Measurements from ENCODE around the gene FAXDC2.

DNA sequence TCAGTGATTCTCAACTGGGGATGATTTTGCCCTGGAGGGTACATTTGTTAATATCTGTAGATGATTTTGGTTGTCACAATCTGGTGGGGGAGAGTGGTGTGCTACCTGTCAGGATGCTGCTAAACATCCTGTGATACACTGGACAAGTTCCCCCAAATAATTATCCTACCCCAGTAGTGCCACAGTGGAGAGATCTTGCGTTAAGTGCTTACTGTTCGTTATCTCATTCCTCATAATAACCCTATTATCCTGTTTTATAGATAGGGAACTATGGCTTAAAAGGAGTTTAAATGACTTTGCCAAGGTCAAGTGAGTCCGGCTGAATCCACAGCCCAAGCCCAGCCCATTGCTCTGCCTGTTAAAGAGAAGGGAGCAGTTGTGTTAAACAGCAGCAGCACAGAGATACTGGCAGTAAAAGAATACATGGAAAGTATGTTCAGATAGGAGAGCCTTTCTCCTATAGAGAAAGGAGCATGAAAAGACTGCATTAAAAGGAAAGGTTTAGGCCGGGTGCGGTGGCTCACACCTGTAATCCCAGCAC lies 23.5 kb upstream of the FAXDC2 start:
- TF ChIP-seq CTCF (IDR thresholded peaks at IDR 0.05; ENCODE audit: insufficient read depth, low read depth, low read length) (no peak), EZH2 (IDR thresholded peaks at IDR 0.05; ENCODE audit: insufficient read depth, low read length) (no peak)
